NCI-H748 (cell line): ENCODE results near the gene DIPK2A.
A peak's percentile ranks its signal among the peaks of the same experiment; 100 is the strongest.

Experiments used
- DNase-seq: peaks from one replicate; lab custom pipeline; 2025; ENCODE audit not compliant: unreplicated experiment; lab: John Stamatoyannopoulos, UW

Gene DIPK2A

DNA sequence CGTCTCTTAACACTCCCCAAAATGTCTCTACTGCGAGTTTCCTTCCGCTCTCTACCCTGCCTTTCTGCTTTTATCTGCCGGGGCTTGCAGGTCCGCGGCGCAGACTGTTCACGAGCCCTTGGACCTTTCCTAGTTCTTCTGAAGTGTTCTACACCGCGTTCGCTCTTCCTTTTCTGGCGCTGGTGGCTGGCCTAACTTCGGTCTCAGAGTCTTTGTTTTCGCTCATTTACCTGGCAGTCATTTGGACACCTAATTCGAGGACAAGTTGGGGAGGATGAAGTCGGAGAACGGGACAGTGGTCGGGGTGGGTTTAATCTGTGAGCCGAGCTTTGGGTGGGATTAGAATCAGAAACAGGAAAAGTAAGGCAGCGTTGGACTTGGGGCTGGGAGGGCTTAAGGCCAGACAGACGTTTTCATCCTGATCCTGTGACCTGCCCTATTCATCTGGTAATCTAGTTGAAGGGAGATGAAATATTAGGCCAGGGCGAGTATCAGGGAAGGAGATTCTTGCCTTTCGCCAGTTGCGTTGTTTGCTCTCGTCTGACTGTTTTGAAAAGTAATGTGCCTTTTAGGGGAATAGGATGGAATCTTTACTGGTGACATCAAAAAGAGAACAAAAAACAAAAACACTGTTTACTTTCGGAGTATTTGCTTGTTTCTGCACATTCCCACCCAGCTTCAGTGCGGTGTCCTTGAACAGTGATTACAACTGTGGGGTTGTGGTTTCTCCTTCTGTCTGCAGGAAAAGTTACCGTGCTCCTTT is 1.8 kb downstream of the DIPK2A start:
- DNase-seq = peak; percentile 51

DNA sequence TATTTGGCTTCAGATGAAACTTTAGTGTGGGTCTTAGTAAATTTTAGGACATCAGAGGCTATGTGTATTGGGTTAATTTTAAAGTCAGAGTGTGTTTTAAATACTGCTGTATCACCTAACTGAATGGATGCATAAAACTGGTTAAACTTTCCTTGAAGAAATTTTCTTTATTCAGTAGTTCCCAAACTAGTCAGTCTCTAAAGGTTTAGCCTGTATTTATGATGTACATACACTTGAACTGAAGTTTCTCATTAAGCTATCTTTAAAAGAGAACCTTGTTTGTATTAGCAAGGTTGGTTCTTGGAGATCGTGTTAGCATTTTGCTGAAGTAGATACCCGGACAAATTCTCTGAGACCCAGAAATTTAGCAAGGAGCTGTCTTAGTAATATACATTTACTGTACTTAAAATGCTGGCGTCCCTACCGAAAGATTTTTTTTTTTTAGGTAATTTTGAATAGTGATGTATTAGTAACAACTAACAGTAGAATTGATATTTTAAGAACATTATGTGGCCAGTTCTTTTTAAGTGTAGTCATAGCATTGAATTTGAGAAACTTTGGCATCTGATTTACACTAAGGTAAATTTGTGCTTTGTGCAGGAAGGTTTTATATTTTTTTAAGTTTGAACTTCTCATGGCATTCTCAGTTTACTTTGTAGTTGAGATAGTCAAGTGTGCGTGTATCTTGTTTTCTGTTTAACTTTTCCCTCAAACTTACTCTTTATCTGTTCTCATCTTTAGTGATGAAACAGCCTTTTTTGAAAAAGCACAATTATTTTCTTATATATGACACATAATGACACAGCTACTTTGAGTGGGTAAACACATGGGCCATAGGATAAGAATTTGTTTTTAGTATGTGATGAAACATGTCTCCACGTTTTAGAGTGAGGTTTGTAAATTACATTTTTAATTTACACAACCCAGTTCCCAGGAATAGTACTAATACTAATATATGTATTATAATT is 2.9 kb downstream of the DIPK2A start:
- DNase-seq = peak; percentile 7

DNA sequence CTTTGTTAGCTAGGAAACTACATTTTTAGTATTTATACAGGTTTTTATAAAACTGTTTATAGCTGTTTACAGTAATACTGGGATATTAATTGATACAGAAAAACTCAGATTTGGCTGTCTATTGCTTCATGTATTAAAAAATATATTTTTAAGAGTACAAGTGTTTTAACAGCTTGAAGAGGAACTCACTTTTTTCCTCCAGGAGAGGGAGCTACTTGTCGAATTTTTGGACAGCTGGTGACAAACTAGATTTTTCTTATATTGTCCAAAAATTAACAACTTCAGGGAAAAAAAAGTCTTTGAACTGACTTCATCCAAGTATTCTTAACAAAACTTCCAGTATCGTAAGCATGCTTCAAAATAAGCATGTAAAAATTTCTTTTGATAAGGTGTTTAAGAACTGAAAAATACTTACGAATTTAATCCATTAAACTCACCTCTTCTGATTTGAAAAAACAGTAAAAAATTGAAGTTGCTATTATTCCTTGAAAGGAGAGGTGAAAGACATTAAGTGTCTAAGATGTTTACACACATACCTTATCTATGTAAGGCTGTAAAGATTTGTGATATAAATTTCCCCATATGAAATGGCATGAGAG is 4.0 kb downstream of the DIPK2A start:
- DNase-seq = peak; percentile 51

DNA sequence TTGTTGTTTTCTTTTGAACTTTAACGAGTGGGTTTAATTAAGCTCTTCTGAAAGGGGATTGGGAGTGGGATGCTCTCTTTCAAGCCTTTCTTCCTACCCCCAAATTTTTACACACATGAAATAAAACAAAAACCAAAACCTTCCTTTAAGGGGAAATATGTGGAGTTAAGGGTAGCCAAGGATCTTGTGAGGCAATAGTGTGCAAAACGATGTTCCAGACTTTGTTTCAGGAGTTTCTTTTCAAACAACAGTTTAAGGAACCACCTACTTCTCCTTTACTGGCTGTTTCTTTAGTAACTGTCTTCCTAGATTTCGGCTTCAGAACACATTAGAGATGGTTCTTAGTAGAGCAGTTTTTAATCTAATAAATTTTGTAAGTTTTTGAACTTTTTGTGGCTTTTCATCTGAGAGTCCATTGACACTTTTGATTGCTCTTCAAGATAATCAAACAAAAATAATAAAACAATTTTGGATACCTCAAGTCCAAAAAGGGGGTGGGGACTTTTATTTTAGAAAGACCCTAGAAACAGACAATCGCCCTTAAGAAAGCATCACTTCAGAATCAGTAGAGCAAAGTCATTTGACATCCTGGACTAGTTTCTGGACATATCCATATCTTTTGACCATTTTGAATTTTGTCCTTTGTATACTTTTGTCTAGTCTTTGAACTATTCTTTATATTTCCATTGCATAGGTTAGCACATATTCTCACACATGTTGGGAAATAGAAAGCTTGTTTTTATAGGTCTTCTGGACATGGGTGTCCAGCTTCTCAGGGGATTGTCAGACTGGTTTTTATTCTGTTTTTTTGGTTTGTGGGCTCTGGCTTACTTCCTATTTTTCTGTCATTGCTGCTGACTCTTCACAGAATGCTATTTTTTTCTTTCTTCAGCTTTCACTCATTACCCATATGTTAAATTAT is 6.0 kb downstream of the DIPK2A start:
- no peak for DNase-seq

DNA sequence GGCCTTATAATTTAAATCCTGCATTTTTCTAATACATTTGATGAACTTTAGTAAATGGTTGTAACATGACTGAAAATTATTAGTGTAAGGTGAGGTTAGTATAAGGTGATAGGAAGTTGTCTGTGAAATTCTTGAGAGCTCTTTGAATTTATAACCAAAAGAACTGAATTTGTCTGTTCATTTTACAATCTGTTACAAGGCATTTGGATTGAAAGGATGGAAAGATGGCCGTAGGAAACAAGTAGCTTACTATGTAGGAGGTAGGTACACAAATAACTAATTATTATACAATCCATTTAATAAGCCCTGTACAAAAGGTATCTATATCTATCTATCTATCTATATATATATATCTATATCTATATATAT is 6.6 kb downstream of the DIPK2A start:
- DNase-seq = no peak

DNA sequence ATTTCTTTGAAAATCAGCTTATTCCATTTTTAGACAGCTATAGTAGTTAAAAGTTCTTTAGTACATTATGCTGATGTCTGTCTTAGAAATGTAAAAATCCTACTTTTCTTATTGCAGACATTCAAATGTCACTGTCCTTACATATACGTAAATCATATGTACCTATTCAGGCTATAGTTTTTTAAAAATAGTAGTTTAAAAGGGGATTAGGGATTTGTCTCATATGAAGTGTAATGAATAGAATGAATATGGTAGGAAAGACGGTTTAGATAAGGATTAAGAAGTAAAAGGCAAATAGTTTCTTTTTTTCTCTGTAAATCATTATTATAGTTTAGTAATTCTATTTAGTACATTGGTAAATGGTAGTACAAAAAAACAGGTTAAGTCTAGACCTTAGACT is 7.4 kb downstream of the DIPK2A start:
- DNase-seq = no peak

DNA sequence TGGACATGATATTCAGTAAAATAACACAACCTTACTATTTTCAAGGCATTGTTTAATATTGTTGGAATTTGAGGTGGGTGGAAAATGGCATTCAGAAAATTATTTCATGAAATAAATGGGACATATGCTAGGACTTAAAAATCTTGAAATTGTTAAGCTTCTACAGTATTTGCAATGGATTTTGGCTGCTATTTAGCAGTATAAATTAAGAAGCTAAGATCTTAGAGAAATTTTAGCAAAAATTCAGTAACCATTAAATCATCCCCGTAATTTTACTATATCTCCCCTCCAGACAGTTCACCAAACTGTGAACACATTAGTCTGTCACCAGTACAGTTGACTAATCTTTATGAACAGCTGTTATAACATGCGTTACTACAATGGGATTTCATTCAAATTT is 8.2 kb downstream of the DIPK2A start:
- DNase-seq = no peak

DNA sequence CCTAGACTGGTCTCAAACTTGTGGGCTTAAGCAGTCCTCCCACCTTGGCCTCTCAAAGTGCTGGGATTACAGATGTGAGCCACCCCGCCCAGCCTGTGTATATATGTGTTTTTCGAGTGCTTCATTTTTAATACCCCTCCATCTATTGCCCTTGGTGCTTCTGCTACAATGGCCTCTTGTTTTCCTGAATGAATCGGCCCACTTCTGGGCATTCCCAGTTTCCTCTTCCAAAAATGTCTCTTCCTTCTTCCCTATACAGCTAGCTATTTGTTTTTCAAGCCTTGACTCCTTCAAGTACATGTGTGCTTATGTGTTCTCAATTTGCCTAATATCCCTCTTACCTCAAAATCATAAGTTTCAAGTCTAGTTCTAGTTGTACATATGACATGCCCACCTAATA is 16.7 kb downstream of the DIPK2A start:
- no peak for DNase-seq

DNA sequence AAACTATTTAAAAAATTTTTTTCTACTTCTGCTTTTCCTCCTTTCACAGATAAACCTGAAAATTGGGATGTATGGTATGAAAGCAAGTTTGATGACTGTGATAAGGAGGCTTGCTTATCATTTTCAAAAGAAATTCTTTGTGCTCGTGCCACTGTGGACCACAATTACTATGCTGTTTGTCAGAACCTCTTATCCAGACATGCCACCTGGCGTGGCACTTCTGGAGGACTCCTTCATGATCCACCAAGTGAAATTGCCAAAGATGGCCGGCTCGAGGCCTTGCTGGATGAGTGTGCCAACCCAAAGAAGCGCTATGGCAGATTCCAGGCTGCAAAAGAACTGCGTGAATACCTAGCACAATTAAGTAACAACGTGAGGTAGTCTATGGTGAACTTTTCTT is 17.8 kb downstream of the DIPK2A start:
- DNase-seq = no peak

DNA sequence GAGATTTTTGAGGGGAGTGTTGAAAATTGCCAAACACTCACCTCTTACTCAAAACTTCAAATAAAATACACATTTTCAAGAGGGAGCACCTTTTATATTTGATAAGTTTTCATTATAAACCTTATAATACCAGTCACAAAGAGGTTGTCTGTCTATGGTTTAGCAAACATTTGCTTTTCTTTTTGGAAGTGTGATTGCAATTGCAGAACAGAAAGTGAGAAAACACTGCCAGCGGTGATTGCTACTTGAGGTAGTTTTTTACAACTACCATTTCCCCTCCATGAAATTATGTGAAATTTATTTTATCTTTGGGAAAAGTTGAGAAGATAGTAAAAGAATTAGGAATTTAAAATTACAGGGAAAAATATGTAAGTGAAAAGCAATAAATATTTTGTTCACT is 20.1 kb downstream of the DIPK2A start:
- no peak for DNase-seq

DNA sequence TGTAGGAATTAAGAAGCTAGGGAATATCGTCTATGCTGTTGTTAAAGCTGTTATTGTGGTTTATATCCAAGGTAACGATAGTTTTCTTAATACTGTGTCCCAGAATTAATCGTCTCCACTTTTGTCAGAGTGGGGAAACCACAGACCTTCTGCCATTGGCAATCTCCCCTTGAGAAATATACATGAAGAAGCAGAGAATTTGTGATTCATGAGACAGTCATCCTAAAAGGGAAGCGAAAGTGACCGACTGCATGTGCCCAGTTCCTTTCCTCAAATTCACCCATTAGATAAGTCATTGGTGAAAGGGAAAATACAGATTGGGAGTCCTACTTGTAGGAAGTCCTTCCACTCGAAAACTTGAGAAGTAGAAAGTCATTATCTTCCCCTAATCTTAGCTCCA is 26.6 kb downstream of the DIPK2A start:
- no peak for DNase-seq

DNA sequence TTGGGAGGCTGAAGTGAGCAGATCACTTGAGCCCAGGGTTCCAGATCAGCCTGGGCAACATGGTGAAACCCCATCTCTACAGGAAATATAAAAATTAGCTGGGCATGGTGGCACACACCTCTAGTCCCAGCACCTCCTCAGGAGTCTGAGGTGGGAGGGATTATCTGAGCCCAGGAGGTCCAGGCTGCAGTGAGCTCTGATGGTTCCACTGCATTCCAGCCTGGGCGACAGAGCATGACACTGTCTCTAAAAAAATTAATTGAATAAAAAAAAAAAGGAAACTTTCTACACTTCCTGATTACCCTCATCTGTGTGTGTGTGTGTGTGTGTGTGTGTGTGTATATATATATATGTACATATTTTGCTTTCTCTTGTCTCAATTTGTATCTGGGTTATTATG is 31.4 kb downstream of the DIPK2A start:
- no peak for DNase-seq

DNA sequence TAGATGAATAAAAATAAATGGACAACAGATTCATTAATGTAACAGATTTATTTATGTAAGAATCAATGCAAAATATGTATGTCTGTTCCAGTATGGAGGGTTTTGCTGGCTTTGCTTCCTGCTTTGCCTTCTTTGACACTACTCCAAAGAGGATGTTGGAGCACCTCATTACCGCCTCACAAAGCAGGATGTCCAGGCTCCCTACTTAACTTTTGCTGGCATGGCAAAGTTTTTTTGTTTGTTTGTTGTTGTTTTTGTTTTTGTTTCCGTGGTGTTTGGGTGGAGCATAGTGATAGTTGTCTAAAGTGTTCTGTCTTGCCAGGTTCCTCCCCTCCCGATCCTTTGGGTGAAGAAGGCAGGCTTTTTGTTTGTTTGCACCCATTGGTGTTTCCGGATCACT is 38.7 kb downstream of the DIPK2A start:
- DNase-seq = no peak

DNA sequence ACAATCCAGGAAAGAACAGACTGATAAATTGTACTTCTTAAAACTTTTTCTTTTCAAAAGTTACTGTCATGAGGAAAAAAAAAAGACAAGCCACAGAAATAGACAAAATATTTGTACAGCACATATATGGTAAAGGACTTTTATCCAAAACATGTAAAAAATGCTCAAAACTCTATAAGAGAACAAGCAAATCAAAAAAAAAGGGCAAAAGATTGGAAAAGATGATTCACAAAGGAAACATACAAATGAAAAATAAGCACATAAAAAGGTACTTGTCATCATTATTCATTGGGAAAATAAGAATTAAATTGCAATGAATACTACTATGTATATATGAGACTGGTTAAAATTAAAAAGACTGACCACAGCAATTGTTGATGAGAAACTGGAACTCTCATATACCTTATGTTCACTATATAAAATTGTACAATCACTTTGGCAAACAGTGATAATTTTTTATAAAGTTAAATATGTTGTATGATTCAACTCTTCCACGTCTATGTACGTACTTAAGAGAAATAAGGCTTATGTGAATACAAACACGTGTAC is 39.7 kb downstream of the DIPK2A start:
- DNase-seq = no peak

DNA sequence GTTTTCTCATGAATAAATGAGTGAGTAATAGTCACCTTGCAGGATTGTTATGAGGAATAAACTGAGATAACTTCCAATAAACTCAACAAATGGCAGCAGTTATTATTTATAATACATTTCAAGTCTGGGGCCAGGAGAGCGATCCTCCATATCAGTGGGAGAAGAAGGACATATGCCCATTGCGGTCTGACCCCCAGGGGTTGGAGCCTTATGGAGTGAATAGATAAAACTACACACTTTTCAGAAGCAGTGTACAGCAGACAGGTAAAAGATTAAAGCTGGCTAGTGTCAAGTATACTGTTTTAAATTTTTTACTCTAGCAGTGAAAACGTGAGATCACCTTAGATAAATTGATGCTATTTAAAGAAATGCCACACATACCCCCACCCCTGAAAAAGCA is 43.5 kb downstream of the DIPK2A start:
- no peak for DNase-seq

DNA sequence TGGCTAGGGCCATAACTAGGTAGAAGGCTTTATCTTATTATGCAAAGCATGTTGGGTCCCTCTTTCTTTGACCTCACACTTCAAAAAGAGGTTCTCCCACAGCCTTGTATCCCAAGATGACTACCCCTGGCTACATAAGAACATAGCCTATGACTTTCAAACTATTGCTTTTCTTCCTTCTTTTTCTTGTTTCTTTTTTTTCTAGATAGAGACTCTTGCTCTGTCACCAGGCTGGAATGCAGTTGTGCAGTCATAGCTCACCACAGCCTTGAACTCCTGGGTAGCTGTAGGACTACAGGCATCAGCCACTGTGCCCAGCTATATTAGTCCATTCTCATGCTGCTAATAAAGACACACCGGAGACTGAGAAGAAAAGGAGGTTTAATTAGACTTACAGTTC is 47.2 kb downstream of the DIPK2A start:
- no peak for DNase-seq
